Measurements from ENCODE around the gene BSN. TPM values are rescaled to one million over a fixed set of nuclear protein-coding genes. Genes with fewer than 3 reads are reported as not detected.

Gene BSN
- total and polyA plus RNA-seq, 2 donors (not counting 1 experiment from before 2014, with no cell fraction given), result under 0.01 to 0.01 TPM

GRCh38 chr3:49714728-49715550 lies 160.7 kb downstream of the BSN start:
- Histone ChIP-seq H3K9me3 (ENCODE audit: control insufficient read depth, insufficient read depth, low read depth, low read length) (no peaks in the 10 kb centered on the region), H3K79me2 (ENCODE audit: control insufficient read depth, insufficient read depth, low read length) (no peaks in the 10 kb centered on the region), H3K36me3 (ENCODE audit: control insufficient read depth, insufficient read depth, low read length) (peaks cover 6% of the 10 kb centered on the region), H3K27me3 (ENCODE audit: control insufficient read depth, insufficient read depth, low read length) (no peaks in the 10 kb centered on the region), H3K4me2 (ENCODE audit: extremely low read depth, insufficient read depth, low read length) (no peak overlapping the region), H3K4me3 (replicated peaks in 1 of 4; ENCODE audit: control extremely low read depth in 1 of 4, insufficient read depth in 1 of 4, low read depth in 3 of 4, low read length in 4 of 4) (no peak overlapping the region), H4K20me1 (ENCODE audit: control insufficient read depth, extremely low read depth, insufficient read depth, low read length) (no peaks in the 10 kb centered on the region), H3K9ac (ENCODE audit: insufficient read depth, low read length) (no peak overlapping the region), H3K27ac (ENCODE audit: insufficient read depth, low read length) (no peak overlapping the region), H2AFZ (ENCODE audit: low read length) (no peak overlapping the region), H3K4me1 (ENCODE audit: control insufficient read depth, extremely low read depth, insufficient read depth, low read length) (peaks cover 5% of the 10 kb centered on the region)
- DNase-seq (ENCODE audit: low read depth in 2 of 2), result no peak
- TF ChIP-seq EZH2 (IDR thresholded peaks at IDR 0.05; ENCODE audit: low read length, missing control alignments), result no peak
- TF ChIP-seq CTCF (conservative IDR thresholded peaks at IDR 0.05 in 1 of 2, IDR thresholded peaks at IDR 0.05 in 1 of 2; ENCODE audit: low read depth in 1 of 2, low read length in 2 of 2), result no peak

- H2AFZ ChIP-seq (ENCODE audit: low read length), result no peak overlapping the region
- no peak overlapping the region for H3K4me2 ChIP-seq (ENCODE audit: extremely low read depth, insufficient read depth, low read length)
- peaks cover 9% of the 10 kb centered on the region for H3K36me3 ChIP-seq (ENCODE audit: control insufficient read depth, insufficient read depth, low read length)
- TF ChIP-seq EZH2 (IDR thresholded peaks at IDR 0.05; ENCODE audit: low read length, missing control alignments), result no peak
- TF ChIP-seq CTCF (conservative IDR thresholded peaks at IDR 0.05 in 1 of 2, IDR thresholded peaks at IDR 0.05 in 1 of 2; ENCODE audit: low read depth in 1 of 2, low read length in 2 of 2), result no peak
- H3K27me3 ChIP-seq (ENCODE audit: control insufficient read depth, insufficient read depth, low read length), result no peaks in the 10 kb centered on the region
- H4K20me1 ChIP-seq (ENCODE audit: control insufficient read depth, extremely low read depth, insufficient read depth, low read length), result no peaks in the 10 kb centered on the region
- no peak overlapping the region for H3K4me3 ChIP-seq (replicated peaks in 1 of 4; ENCODE audit: control extremely low read depth in 1 of 4, insufficient read depth in 1 of 4, low read depth in 3 of 4, low read length in 4 of 4)
- no peaks in the 10 kb centered on the region for H3K79me2 ChIP-seq (ENCODE audit: control insufficient read depth, insufficient read depth, low read length)
- H3K4me1 ChIP-seq (ENCODE audit: control insufficient read depth, extremely low read depth, insufficient read depth, low read length), result peaks cover 5% of the 10 kb centered on the region
- no peak overlapping the region for H3K27ac ChIP-seq (ENCODE audit: insufficient read depth, low read length)
- H3K9me3 ChIP-seq (ENCODE audit: control insufficient read depth, insufficient read depth, low read depth, low read length), result no peaks in the 10 kb centered on the region
- no peak for DNase-seq (ENCODE audit: low read depth in 2 of 2)
- no peak overlapping the region for H3K9ac ChIP-seq (ENCODE audit: insufficient read depth, low read length)
These were observed 161.4 kb downstream of the BSN start for GRCh38 chr3:49715611-49716121.

- no peak overlapping the region for H3K4me3 ChIP-seq (replicated peaks in 1 of 4; ENCODE audit: control extremely low read depth in 1 of 4, insufficient read depth in 1 of 4, low read depth in 3 of 4, low read length in 4 of 4)
- H3K4me1 ChIP-seq (ENCODE audit: control insufficient read depth, extremely low read depth, insufficient read depth, low read length), result peaks cover 5% of the 10 kb centered on the region
- peaks cover 14% of the 10 kb centered on the region for H3K36me3 ChIP-seq (ENCODE audit: control insufficient read depth, insufficient read depth, low read length)
- no peaks in the 10 kb centered on the region for H3K9me3 ChIP-seq (ENCODE audit: control insufficient read depth, insufficient read depth, low read depth, low read length)
- H3K27ac ChIP-seq (ENCODE audit: insufficient read depth, low read length), result no peak overlapping the region
- H4K20me1 ChIP-seq (ENCODE audit: control insufficient read depth, extremely low read depth, insufficient read depth, low read length), result no peaks in the 10 kb centered on the region
- H2AFZ ChIP-seq (ENCODE audit: low read length), result no peak overlapping the region
- no peaks in the 10 kb centered on the region for H3K79me2 ChIP-seq (ENCODE audit: control insufficient read depth, insufficient read depth, low read length)
- H3K9ac ChIP-seq (ENCODE audit: insufficient read depth, low read length), result no peak overlapping the region
- no peak overlapping the region for H3K4me2 ChIP-seq (ENCODE audit: extremely low read depth, insufficient read depth, low read length)
- TF ChIP-seq EZH2 (IDR thresholded peaks at IDR 0.05; ENCODE audit: low read length, missing control alignments), result no peak
- no peaks in the 10 kb centered on the region for H3K27me3 ChIP-seq (ENCODE audit: control insufficient read depth, insufficient read depth, low read length)
- DNase-seq (ENCODE audit: low read depth in 2 of 2), result no peak
These were observed 161.9 kb downstream of the BSN start for GRCh38 chr3:49716169-49716568.

Data from fibroblast of lung (primary cell).